ENCODE measurements around the gene RGMA. TPM values are rescaled to one million over a fixed set of nuclear protein-coding genes. Genes with fewer than 3 reads are reported as not detected.

Gene RGMA
- total RNA-seq, 2 experiments from 2014 or later: not detected

DNA sequence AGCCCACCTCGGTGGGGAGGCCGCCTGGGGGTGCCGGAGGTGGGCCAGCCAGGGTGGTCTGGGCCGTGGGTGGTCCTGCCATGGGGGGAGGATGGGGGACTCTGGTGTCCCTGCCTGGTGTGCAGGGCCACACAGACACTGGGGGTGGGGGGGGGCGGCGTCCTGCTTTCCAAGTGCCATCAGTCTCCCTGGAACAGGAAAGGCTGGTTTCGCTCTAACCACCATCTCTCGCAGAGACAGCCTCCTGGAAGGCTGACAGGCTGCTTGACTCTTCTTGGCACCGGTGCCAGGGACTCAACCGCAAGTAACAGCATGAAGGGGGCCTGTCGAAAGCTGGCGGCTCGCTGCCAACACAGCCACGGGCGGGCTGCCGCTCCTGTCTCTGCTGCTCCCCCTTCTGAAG lies 40.3 kb downstream of the RGMA start:
- no peak for DNase-seq (ENCODE audit: low spot score)
- Histone ChIP-seq H3K4me2 (ENCODE audit: low read length) (no peak overlapping the region), H3K4me1 (ENCODE audit: insufficient read depth, low read length, poor library complexity, severe bottlenecking) (no peaks in the 10 kb centered on the region), H3K4me3 (ENCODE audit: low read depth, low read length, poor library complexity, severe bottlenecking) (no peak overlapping the region), H2AFZ (ENCODE audit: low read length) (no peak overlapping the region), H3K36me3 (ENCODE audit: insufficient read depth, low read length) (no peaks in the 10 kb centered on the region), H3K27ac (ENCODE audit: low read depth, low read length, poor library complexity, severe bottlenecking) (no peak overlapping the region), H3K9me3 (ENCODE audit: low read length) (no peaks in the 10 kb centered on the region), H3K79me2 (ENCODE audit: insufficient read depth, low read depth, low read length) (no peaks in the 10 kb centered on the region), H3K9me2 (ENCODE audit: insufficient read depth, low read length) (no peaks in the 10 kb centered on the region), H4K20me1 (ENCODE audit: insufficient read depth, low read length) (no peaks in the 10 kb centered on the region)
- TF ChIP-seq, protein P1, sequence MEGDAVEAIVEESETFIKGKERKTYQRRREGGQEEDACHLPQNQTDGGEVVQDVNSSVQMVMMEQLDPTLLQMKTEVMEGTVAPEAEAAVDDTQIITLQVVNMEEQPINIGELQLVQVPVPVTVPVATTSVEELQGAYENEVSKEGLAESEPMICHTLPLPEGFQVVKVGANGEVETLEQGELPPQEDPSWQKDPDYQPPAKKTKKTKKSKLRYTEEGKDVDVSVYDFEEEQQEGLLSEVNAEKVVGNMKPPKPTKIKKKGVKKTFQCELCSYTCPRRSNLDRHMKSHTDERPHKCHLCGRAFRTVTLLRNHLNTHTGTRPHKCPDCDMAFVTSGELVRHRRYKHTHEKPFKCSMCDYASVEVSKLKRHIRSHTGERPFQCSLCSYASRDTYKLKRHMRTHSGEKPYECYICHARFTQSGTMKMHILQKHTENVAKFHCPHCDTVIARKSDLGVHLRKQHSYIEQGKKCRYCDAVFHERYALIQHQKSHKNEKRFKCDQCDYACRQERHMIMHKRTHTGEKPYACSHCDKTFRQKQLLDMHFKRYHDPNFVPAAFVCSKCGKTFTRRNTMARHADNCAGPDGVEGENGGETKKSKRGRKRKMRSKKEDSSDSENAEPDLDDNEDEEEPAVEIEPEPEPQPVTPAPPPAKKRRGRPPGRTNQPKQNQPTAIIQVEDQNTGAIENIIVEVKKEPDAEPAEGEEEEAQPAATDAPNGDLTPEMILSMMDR (conservative IDR thresholded peaks at IDR 0.05; ENCODE audit: low read length): no peak
- TF ChIP-seq EZH2phosphoT487 (IDR thresholded peaks at IDR 0.05; ENCODE audit: borderline replicate concordance, low read depth, low read length): no peak
- CTCF ChIA-PET (ENCODE audit: unreplicated experiment): no interaction called here
- intact Hi-C loops (cut with micrococcal nuclease; ENCODE audit: unreplicated experiment): no loop called here
- BruUV-seq (replicated peaks): no TSS peak
- POLR2A ChIA-PET: no interaction called here

DNA sequence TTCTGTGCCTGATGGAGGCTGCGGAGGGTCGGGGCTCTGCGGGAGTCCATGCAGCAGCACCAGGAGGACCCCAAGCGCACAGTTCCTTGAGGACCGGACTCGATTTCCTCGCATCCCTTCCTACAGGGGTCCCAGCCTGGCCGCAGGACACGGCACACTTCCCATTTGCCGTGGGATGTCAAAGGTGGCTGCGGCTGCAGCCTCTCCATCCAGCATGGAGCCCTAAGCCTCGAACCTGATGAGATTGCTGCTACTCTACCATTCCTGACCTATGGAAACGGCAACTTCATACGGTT lies 40.6 kb downstream of the RGMA start:
- Histone ChIP-seq H3K27ac (ENCODE audit: low read depth, low read length, poor library complexity, severe bottlenecking) (no peak overlapping the region), H2AFZ (ENCODE audit: low read length) (no peak overlapping the region), H3K79me2 (ENCODE audit: insufficient read depth, low read depth, low read length) (no peaks in the 10 kb centered on the region), H3K9me3 (ENCODE audit: low read length) (no peaks in the 10 kb centered on the region), H3K36me3 (ENCODE audit: insufficient read depth, low read length) (no peaks in the 10 kb centered on the region), H3K4me3 (ENCODE audit: low read depth, low read length, poor library complexity, severe bottlenecking) (no peak overlapping the region), H3K9me2 (ENCODE audit: insufficient read depth, low read length) (no peaks in the 10 kb centered on the region), H3K4me2 (ENCODE audit: low read length) (no peak overlapping the region), H4K20me1 (ENCODE audit: insufficient read depth, low read length) (no peaks in the 10 kb centered on the region), H3K4me1 (ENCODE audit: insufficient read depth, low read length, poor library complexity, severe bottlenecking) (no peaks in the 10 kb centered on the region)
- intact Hi-C loops (cut with micrococcal nuclease; ENCODE audit: unreplicated experiment): no loop called here
- no TSS peak for BruUV-seq (replicated peaks)
- ChIA-PET POLR2A (no interaction called here), CTCF (ENCODE audit: unreplicated experiment) (no interaction called here)
- no peak for DNase-seq (ENCODE audit: low spot score)
- TF ChIP-seq, protein P1 (conservative IDR thresholded peaks at IDR 0.05; ENCODE audit: low read length): no peak
- TF ChIP-seq EZH2phosphoT487 (IDR thresholded peaks at IDR 0.05; ENCODE audit: borderline replicate concordance, low read depth, low read length): no peak

DNA sequence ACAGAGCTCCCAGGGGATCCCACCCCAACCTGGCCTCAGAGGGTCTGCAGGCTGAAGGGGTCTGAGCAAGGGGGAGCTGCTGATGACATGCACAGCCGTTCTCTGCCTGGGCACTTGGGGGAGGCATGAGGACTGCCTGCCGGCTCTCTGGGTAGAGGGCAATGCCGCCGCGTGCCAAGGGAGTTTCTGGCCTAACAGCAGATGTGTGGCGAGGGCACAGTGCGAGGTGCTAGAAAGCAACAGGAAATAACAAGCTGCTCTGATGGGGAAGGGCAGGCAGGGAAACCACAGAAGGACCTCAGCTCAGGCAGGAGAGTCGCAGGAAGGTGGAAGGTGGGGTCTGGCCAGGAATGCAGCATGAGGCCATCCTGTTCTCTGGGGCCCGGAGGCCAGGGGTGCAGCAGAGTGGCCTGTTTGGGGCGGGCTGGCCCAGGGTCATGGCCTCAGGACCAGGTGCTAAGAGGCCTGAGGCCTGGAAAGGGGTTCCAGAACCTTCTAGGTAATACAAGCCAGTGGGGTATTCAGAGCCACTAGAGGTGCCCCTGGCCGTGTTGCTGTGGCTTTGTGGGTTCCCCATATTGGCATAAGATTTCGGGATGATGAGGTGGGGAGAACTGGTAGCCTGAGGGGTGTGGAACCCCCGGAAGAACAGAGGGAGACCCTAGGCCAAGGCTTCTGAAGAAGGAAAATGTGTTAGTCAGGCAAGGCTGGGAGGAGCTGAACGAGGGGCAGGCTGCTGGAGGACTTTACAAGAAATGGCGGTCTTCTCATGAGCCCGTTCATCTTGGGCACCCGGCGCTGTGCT lies 41.2 kb downstream of the RGMA start:
- Histone ChIP-seq H2AFZ (ENCODE audit: low read length) (no peak overlapping the region), H3K9me2 (ENCODE audit: insufficient read depth, low read length) (no peaks in the 10 kb centered on the region), H4K20me1 (ENCODE audit: insufficient read depth, low read length) (no peaks in the 10 kb centered on the region), H3K79me2 (ENCODE audit: insufficient read depth, low read depth, low read length) (no peaks in the 10 kb centered on the region), H3K4me3 (ENCODE audit: low read depth, low read length, poor library complexity, severe bottlenecking) (no peak overlapping the region), H3K4me1 (ENCODE audit: insufficient read depth, low read length, poor library complexity, severe bottlenecking) (no peaks in the 10 kb centered on the region), H3K27ac (ENCODE audit: low read depth, low read length, poor library complexity, severe bottlenecking) (no peak overlapping the region), H3K36me3 (ENCODE audit: insufficient read depth, low read length) (no peaks in the 10 kb centered on the region), H3K4me2 (ENCODE audit: low read length) (no peak overlapping the region), H3K9me3 (ENCODE audit: low read length) (no peaks in the 10 kb centered on the region)
- intact Hi-C loops (cut with micrococcal nuclease; ENCODE audit: unreplicated experiment): no loop called here
- POLR2A ChIA-PET: no interaction called here
- CTCF ChIA-PET (ENCODE audit: unreplicated experiment): no interaction called here
- no TSS peak for BruUV-seq (replicated peaks)
- DNase-seq (ENCODE audit: low spot score): no peak
- TF ChIP-seq EZH2phosphoT487 (IDR thresholded peaks at IDR 0.05; ENCODE audit: borderline replicate concordance, low read depth, low read length): no peak
- TF ChIP-seq, protein P1 (conservative IDR thresholded peaks at IDR 0.05; ENCODE audit: low read length): no peak

Data from OCI-LY7 (cell line).